NCI-H510A treated with DMSO at 0.1 percent for 48 hours (cell line): ENCODE measurements around the gene ZNF232.
"Not testable (repeated sequence)": the region's sequence is repeated elsewhere in the genome, so short reads cannot be mapped to it uniquely, and the experiment has no call there.

ENCODE experiments used
- DNase-seq: peaks from one replicate; lab custom pipeline; 2025; lab: John Stamatoyannopoulos, UW

Gene ZNF232

DNA sequence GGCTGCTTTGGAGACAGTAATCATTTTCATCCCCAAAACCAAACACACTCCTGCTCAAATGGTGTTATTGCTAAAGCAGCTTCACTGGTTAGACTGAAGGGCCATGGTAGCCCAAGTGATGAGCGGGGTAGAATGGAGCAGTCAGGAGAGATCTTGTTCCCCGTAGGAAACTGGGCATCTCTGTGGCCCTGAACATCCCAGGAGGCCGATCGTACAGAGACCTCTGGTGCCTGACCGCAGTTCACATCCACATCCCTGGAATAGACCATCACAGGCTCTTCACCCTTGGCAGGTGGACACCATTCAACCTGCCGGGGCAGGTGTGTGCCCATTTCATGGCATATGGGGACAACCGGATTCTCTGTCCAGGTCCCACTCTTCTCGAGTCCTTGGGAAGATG, 18.1 kb upstream of the ZNF232 start:
- not testable (repeated sequence) for DNase-seq

DNA sequence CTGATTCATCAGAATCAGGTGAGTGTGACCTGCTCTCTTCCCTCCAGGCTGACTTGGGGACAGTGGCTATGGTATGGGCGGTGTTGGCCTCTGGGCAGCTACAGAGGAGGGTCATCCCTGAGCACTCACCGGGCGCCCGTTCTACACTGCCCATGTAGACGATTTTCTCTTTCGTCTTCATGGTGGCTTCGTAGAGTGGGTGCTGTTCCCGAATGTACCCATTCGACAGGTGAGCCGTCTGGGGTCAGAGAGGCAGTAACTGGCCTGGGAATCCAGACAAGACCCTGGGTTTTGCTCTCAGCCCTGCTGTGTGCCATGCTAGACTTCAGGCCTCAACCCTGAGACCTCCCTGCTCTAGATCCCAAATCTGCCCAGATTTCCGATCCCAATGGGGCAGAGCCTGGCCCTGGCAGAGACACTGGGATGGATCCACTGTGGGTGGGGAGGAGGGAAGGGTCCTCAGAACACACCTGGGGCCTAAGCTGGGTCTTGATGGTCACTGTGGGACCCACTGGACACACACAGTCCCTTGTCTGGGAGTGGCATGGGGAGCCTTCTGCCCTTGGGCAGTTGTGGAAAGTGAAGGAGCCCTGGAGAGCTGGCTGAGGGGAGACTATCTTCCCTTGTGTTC, 17.3 kb upstream of the ZNF232 start:
- no peak for DNase-seq

DNA sequence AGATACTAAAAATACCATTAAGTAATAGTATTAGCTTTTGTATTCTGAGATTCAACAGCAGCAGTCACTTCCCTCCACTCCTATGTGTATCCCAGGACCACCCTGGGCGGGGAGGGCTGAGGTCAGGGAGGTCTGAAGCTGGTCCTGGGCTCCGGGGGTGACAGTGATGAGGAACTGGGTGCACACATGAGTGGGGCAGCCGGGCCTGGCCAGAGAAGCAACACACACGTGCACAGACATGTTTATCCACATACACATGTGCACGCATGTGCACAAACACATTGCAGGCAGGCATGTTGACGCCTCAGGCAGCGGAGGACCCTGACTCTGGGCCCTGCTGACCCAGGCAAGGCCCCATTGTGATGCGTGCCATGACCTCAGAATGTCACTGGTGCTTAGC, 16.7 kb upstream of the ZNF232 start:
- not testable (repeated sequence) for DNase-seq

DNA sequence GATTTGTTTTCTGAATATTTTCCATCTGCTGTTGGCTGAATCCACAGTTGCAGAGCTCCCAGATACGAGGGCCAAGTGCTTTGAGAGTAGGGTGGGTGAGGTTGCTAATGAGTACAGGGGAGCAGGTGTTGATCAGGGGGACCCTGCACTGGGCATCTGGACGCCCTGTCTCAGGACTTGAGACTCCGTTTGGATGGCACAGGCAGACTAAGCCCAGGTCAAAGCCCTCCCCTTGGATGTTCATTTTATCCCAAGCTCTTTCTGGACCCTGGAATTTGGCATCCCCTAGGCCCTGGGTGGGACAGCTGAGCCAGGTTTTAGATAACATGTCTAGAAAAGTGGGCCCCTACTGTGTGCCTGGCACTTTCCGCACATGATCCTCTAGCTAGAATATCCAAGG, 16.2 kb upstream of the ZNF232 start:
- DNase-seq: no peak

DNA sequence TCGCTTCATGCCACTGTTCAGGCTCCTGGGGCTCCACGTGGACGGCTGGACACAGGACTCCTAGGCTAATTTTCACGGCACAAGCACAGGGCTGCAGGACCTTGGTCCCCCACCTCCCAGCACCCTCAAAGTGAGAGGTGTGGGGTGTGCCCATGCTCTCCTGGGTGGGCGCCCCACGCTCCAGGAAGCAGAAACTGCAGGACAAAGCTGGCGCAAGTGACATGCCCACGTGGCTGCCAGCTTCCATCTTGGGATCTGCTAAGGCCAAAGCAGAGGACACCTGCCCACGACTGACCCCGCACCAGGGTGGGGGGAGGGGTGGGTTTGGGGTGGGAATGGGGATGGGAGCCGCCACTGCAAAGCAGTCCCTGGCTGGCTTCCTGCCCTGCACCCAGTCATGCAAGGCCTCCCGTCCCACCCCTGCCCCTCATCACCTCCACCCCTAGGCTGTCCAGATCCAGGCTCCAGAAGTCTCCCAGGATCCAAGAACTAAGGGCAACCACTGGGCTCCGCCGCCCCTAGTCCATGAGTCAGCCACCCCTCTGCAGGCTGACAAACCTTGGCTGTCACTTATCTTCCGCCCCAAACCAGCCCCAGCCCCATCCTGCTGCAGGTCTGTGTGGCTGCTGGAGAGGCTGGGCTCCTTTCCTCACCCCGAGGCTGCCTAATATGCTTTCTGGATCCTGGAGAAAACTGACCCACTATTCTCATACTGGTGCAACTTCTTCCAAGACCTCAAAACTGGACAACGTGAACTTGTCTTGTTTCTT, 15.2 kb upstream of the ZNF232 start:
- DNase-seq: no peak

DNA sequence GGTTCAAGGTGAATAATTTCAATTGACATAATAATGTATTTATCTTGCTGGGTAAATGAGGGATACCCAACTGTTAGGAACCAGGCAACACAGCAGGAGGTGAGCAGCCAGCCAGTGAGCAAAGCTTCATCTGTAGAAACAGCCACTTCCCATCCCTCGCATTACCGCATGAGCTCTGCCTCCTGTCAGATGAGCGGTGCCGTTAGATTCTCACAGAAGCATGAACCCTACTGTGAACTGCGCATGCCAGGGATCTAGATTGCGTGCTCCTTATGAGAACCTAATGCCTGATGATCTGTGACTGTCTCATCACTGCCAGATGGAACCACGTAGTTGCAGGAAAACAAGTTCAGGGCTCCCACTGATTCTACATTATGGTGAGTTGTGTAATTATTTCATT, 13.2 kb upstream of the ZNF232 start:
- DNase-seq: not testable (repeated sequence)

DNA sequence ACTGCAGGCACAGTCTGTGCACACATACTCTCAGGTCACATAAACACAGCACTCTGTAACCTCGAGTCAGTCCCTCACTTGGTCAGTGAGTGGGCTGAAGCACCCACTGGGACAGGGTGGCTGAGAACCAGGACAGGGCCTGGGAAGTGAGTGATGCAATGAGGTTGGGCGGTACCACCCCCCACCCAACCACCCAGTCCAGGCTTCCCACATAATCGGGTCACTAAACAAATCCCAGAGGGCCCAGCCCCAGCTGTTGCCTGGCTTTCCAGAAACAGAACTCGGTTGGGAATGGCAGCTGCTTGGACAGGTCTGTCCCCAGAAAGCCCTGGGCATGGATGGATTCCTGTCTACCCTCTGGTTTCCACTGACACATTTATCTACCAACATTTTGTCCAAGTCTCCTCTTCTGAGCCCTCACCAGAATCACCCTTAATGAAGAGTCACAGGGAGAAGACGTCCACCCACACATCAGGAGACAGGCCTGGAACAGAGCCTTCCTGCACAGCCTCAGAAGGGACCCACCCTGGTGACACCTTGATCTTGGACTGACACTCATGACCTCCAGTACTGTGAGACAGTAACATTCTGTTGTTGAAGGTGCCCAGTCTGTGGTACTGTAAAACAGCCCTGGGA, 12.6 kb upstream of the ZNF232 start:
- not testable (repeated sequence) for DNase-seq

DNA sequence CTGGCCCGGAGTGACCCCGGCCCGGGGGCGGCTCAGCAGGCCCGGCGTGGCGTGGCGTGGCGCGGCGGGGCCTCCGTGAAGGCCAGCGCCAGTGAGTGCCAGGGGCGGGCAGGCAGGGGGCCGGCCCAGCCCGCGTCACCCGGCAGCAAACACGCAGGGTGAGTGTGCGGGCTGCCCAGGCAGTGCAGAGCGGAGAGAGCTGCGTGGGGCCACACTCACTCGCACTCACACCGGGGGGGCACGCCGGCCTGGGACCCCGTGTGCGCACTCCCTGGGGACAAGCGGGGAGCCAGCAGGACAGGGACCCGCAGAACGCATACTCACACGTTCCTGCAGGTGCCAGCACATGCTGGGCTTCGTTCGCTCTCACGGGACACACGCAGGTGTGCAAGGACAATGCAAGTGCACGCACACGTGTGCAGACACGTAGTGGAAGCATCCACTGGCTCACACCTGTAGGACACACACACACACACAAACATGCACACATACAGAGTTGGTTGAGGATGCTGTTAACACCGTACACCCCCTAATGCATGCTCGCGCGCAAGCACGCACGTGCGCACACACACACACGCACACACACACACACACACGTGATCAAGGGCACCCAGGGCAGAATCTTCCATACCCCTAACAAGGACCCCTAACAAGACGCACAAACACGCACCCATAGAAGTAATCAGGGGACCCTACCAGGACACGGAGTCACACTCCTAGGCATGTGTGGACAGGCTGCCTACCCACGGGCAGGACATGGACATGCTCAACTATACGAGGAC, 11.9 kb upstream of the ZNF232 start:
- DNase-seq: no peak

DNA sequence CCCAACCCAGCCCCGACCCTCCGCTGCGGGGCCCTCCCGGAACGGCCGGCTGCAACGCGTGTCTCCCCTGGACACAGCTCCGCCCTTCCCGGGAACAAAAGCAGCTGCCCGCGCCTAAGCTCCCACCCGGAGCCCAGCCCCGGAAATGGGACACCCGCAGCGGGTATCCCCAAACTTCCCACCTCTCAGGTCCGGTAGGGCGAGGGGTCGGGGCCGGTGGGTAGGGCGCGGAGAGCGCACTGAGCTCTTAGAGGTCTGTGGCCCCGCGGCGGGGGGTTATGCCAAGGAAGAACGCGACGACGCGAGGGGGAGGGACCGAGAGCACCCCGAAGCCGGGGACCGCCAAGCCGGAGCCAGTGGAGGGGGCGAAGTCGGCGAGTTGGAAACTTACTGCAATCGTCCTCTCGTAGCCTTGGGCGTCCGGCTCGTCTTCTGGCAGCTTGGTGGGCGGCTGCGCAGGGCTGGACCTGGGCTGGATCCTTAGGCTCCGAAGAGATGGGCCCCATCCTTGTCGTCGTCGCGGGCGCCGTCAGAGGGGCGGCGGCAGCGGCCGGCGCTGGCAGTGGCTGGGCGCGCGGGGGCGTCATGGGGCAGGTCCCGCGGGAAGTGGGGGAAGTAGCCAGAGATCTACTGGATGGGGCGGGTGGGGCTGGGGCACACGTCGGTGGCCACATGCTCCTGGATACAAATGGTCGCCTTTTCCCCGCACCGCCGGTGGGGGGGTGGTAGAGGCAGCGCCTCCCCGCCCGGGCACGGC, 11.1 kb upstream of the ZNF232 start:
- DNase-seq: no peak

DNA sequence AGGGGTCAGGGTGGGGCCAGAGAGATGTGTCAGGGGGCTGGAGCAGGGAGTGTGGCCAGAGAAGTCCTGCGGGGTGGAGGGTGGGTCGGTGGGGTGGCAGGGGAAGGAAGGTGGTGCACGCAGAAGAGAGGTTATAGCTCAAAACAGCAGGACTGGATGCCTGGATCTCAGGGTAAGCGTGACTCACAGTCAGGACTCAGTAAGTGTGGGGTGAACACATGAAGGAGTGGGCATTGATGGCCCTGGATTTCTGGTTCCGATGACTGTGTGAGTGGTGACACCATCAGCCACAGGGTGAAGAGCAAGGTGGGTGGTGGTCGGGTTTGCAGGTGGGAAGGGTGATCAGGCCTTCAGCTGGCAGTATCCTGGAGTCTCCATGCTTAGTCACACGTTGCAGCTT, 10.4 kb upstream of the ZNF232 start:
- DNase-seq: not testable (repeated sequence)

DNA sequence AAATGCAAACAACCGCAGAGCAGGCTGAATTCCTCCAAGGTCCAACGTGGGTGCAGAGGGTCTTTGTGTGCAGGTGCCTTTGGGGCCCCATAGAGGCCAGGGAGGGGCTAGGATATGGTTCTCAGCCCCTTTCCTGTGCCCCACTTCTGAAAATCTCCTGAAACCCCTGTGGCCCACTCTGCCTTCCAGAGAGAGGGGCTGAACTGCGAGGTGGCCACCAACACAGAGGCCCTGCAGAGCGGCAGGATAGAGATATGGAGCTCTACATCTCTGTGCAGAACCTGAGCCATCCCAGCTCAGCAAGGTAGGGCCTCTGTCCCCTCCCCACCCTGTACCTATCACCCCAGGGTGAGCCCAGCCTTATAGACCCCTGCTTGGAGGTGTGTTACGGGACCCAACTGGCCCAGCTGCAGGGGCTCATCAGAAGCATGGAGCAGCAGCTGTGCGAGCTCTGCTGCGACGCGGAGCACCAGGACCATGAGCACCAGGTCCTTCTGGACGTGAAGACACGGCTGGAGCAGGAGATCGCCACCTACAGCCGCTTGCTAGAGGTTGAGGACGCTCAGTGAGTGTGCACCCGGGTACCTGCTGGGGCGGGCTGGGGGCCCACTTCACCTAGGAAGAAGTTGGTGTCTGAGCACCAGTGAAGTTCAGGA, 9.6 kb upstream of the ZNF232 start:
- DNase-seq: no peak

DNA sequence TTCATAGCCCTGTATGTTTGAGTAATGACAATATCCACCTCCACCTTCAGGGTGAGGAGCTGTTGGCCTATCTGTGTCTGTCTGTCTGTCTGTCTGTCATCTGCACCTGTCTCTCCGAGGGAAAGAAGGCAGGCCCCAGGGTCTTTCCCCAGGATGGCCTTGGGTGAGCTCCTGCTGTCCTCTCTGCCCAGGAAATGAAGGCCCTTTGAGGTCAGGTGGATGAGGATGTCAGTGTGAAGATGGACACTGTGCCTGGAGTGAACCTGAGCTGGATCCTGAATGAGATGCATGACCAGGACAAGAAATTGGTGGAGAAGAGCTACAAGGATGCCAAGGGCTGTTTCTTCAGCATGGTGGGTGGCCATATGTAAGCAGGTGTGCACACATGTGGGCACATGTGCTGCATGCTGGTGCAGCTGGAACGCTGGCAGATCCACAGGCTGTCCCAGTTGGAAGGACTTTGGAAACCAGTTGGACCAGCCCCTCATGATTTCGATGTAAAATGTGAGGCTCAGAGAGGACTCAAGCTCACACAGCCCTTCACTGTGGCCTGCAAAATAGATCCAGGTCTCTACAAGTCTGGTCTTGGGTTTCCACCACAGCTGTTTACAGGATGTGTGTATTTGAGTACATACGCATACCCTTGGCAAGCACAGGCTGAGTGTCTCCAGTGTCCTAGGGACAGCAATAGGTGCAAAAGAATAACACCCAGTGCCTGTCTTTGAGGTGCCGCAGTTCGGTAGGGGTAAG, 8.9 kb upstream of the ZNF232 start:
- not testable (repeated sequence) for DNase-seq

DNA sequence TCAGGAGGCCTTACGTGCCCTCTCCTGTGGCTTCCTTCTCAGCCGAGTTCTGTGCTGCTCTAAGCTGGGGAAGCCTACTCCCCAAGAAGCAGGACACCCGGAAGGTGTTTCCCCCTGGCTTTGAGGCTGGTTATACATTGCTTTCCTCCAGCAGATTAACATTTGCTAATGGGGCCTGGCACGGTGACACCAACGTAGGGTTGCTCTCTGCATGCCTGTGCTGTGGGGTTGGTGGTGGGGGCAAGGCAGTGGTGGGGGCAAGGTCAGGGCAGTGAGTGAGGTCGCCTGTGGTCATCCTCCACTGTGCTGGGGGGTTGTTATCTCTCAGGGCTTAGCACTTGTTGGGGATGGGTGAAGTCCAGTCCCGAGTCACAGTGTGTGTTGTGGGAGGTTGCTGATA, 8.4 kb upstream of the ZNF232 start:
- no peak for DNase-seq

DNA sequence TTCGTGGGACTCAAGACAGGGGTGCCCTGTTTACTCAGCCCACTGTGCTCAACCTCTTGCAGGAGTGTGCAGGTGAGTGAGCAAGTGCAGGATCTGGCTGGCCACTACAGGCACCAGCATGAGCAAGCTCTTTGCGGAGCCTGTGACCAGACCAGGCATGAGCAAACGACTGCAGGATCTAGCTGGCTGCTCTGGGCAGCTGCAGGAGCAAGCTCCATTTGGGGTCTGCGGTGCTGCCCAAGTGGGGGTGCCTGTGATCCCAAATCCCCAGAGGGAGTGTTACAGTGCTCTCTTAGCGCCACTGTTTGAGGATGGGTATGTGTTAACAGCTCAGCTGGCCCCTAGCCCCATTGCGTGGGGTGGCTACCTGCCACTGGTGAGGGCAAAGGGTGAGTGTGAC, 6.5 kb upstream of the ZNF232 start:
- no peak for DNase-seq

DNA sequence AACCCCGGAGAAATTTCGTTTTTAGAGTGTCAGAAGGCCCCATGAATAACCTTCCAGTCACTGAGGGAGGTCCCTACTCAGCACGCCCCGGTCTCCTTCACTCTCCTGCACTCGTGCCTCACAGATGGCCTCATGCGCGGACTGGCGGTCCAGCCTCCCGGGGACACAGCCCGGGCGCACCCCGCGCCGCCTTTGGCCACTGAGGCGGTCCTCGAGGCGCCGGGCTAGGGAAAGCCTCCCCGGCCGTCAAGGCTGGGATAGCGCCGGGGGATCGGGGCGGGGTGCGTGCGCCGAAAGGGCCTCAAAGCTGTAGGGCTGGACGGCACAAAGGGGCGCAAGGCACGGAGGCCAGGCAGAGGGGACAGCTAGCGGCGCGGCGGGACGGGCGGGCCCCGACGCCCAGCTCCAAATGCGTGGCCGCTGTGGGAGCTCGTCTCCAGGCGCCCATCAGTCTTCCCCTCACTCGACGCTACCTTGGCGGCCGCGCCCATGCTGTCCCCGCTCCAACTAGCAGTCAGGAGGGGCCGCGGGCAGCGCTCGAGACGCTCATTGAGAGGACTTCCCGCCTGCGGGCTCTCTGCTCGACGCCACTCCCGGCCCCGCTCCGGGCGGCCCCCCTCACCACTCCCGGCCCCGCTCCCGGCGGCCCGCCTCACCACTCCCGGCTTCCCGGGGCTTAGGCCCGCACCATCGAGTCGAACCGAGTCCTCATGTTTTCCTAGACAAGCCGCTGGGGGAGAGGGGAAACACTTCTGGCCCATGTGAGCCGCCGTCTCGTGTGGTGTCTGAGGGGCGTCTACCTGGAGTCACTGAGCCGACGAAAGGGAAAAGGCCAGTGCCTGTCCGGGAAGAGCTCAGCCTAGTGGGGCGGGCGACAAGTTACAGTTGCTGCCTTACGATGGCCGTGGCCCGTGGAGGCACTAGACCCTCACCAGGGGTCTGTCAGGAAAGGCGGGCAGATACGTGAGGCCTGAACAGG, 4.3 kb upstream of the ZNF232 start, which contains the start of gene USP6:
Gene USP6, plus strand, starts transcription at position 360 of the 979 bp plus-strand sequence. CDS start 14,336 bp downstream, outside the sequence.
- no peak for DNase-seq

DNA sequence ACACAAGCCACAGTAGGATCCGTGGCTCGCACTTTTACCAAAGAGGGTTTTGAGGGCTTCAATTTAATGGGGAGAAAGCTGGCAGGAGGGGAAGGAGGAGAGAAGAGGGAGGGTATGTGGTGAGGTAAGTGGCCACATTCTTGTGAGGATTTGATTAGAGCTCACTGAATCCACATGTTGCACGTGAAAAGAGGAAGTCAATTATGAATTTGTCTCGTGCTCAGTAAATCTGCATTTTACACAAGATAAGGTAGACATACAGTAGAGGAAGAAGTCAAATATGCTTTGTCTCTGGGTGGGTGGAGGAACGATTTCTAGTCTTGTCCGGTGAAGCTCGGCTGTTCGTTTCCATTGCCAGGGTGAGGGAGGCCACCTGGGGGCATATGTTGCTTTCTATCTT, 862 bp downstream of the ZNF232 start:
- DNase-seq: no peak

DNA sequence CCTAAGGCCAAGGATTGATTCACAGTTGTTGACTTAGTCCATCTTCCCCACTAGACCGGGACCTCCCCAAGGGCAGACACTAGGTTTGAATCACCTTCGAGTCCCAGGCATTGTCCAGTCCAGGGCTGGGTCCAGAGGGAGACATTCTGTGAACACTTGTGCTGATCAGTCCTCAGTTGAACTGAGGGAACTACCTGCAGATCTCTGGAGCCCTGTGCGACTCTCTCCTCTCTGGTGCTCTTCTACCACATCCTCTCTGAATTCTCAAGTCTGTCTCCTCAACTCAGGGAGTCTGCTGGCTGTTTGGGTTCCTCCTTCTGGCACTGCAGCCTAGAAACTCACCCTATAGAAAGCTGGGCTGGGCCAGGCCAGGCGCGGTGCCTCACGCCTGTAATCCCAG, 10.8 kb downstream of the ZNF232 start:
- no peak for DNase-seq

DNA sequence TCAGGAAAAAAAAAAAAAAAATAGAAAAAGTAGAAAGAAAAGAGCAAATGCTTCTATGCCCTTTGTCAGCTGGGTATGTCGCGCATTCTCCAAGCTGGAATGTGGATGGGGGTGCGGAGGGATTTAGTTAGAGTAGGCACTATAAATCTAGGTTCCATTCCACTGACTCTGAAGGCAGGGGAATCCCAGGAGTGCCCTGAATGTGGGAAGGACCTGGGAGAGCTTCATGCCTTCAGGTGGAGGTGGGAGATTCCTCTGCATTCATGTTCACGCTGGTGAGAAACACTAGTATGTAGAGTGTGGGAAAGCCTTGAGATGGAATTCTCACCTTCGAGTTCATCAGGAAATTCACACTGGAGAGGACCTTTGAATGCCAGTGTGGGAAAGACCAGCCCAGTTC, 12.4 kb downstream of the ZNF232 start:
- no peak for DNase-seq
